ENCODE results near the gene FBXL7.

DNA sequence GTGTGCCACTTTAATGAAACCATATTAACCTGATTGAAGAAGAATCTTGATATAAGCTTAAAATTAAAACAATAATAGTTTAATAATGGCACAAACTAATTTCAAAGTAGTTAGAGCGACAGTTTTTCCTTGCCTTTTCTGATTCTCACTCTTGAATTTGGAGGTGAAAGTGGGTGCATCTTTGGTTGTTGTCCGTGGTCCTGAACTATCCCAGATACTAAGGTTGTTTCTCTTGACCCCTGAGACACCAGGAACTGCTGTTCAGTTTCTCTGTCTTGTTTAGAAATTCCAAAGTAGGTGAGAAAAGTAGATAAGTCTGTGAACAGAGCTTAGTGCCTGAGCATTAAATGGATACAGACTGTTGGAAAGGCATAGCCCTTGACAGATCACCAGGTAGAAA, 274.7 kb downstream of the FBXL7 start:
- TF ChIP-seq, protein P1, sequence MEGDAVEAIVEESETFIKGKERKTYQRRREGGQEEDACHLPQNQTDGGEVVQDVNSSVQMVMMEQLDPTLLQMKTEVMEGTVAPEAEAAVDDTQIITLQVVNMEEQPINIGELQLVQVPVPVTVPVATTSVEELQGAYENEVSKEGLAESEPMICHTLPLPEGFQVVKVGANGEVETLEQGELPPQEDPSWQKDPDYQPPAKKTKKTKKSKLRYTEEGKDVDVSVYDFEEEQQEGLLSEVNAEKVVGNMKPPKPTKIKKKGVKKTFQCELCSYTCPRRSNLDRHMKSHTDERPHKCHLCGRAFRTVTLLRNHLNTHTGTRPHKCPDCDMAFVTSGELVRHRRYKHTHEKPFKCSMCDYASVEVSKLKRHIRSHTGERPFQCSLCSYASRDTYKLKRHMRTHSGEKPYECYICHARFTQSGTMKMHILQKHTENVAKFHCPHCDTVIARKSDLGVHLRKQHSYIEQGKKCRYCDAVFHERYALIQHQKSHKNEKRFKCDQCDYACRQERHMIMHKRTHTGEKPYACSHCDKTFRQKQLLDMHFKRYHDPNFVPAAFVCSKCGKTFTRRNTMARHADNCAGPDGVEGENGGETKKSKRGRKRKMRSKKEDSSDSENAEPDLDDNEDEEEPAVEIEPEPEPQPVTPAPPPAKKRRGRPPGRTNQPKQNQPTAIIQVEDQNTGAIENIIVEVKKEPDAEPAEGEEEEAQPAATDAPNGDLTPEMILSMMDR (IDR thresholded peaks at IDR 0.05; ENCODE audit: low read depth, low read length) = no peak
- no peak for TF ChIP-seq MYC (IDR thresholded peaks at IDR 0.05; ENCODE audit: low read depth, low read length)
- TF ChIP-seq, protein P2, sequence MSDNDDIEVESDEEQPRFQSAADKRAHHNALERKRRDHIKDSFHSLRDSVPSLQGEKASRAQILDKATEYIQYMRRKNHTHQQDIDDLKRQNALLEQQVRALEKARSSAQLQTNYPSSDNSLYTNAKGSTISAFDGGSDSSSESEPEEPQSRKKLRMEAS (IDR thresholded peaks at IDR 0.05; ENCODE audit: low read depth, low read length) = no peak

Data from NB4 (cell line).